GM19023 (cell line): Measurements from ENCODE around the gene MIA.
"Not testable (repeated sequence)": the region's sequence is repeated elsewhere in the genome, so short reads cannot be mapped to it uniquely, and the experiment has no call there.

Experiments
- ATAC-seq: cut with Tn5 transposase; IDR thresholded peaks from one replicate; pipeline ENCODE4 v1.9.1; 2021; ENCODE audit warnings: mild to moderate bottlenecking, moderate library complexity; ENCODE audit not compliant: unreplicated experiment

The MIA gene

DNA sequence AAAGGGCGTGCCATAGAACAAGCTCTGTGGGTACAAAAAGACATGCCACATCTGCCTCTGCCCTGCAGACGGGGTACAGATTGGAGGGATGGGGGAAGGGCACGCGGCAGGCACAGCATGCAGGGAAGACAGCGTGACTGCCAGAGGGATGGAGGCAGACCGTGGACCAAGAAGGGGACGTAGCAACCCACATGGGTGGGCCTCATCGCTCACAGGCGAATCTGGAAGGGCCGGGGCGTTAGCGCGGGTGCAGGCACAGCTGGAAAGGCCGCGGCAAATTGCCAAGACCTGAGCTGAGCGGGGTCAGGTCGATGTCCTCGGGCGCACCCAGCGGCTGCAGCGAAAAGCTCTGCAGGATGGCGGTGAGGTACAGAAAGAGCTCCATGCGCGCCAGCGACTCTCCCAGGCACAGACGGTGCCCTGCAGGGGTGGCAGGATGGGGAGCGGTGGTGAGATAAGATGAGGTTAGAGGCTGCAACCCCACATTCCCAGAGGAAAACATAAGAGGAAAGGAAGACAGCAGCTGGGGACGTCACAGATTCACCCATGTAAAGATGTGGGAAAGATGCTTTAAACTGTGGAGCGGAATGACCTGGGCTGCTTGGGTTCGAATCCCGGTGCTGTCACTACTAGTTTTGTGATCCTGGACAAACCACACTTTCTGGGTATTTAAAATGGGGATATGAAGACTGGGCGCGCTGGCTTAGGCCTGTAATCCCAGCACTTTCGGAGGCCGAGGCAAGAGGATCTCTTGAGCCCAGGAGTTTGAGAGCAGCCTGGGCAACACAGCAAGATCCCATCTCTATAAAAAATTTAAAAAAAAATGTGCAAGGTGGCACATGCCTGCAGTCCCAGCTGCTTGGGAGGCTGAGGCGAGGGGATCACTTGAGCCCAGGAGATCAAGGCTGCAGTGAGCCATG, 43.4 kb downstream of the MIA start:
- not testable (repeated sequence) for ATAC-seq

DNA sequence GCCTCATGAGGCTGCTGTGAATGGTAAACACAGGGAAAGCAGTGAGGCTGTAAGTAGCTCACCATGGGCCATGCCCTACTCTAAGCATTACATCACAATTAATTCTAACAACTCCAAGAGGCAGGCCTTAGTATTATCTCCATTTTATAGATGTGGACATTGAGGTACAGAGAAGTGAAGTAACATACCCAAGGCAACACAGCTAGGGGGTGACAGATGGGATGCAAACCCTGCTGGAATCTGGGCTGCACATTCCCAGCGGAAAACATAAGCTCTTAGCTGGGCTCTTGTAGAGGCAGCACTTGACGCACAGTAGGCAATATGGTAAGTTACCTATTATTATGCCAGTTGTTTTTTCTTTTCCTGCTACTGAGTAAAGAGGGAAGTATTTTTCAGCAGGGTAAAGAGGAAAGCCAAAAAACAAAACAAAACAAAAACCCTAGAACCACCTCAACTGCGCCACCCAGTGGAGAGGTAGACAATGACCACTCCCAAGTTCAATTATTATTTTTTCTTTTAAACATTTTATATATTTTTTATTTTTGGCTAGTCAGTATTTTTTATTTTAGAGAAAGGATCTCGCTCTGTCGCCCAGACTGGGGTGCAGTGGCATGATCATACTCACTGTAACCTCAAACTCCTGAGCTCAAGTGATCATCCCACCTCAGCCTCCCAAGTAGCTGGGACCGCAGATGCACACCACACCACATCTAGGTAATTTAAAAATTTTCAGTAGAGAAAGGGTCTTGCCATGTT, 44.3 kb downstream of the MIA start:
- not testable (repeated sequence) for ATAC-seq

- ATAC-seq, result no peak
These were observed 46.8 kb downstream of the MIA start for GRCh38 chr19:40822161-40822560.

GRCh38 chr19:40822704-40823553, 47.6 kb downstream of the MIA start:
- ATAC-seq, result not testable (repeated sequence)

- not testable (repeated sequence) for ATAC-seq
These were observed 49.6 kb downstream of the MIA start for GRCh38 chr19:40824916-40825315.

DNA sequence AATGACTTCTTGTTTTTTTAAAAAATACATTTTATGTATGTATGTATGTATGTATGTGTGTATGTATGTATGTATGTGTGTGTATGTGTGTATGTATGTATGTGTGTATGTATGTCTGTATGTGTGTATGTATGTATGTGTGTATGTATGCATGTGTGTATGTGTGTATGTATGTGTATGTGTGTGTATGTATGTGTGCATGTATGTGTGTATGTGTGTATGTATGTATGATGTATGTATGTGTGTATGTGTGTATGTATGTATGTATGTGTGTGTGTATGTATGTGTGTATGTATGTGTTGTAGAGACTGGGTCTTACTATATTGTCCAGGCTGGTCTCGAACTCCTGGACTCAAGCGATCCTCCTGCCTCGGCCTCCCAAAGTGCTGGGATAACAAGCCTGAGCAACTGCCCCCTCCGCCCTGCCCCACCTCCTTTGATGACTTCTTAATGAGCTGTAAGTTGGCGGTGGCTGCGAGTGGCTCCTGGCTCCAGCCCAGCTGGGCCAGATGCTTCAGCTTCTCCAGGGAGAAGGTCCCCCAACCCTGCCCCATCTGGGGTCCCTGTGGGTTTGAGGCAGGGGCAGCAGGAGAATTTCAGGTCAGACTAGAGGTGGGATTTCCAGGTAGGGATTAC, 50.3 kb downstream of the MIA start:
- not testable (repeated sequence) for ATAC-seq

DNA sequence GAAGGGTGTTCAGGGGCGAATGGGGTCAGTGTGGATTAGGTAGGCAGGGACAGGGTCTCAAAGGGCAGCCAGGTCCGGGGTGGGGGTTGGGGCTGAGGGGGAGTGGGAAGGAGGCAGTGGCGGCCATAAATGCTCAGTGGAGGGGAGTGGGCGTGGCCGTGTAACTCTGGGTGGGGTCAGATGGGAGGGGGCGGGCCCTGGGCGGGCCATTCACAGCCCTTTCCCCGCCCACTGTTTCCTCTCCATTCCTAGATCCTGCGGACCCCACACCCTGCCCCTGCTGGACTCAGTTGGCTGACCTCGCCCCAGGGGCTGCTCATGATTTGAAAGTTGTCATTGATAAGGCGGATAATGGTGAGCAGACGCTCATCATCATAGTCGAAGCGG, 51.0 kb downstream of the MIA start:
- ATAC-seq, result not testable (repeated sequence)

DNA sequence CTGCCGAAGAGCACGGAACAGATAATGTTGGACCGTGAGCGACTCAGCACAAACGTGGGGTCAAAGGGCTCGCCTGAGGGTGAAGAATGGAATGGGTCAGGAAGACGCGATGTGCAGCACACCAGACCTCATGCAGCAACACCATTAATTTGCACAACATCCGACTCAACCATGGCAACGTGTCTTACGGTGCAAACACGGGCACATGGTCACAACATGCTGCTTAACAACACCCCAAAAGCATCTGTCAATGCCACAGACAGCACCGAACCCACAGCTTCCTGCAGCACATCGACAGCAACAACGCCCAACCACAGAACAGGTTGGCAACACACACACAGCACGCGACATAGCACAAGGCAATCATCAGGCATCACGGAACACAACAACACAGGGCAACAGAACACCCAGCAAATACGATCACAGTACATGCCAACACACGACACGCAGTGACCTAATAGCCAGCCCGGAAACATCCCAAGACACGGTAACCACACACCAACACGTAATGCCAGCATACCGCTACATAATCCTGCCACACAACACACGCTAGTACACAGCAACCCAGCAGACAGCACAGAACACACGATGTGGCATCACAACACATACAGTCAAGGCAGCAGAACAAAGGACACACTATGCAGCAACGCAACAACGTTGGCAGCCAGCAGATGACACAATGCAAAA, 51.5 kb downstream of the MIA start:
- not testable (repeated sequence) for ATAC-seq
